GM19455 (cell line): Measurements from ENCODE around the gene CRYL1.

Experiments used
- ATAC-seq: cut with Tn5 transposase; IDR thresholded peaks from one replicate; pipeline ENCODE4 v1.9.1; 2021; ENCODE audit not compliant: unreplicated experiment

Gene CRYL1

GRCh38 chr13:20387006-20387405 lies 138.7 kb downstream of the CRYL1 start:
- no peak for ATAC-seq

GRCh38 chr13:20383058-20383457 lies 142.6 kb downstream of the CRYL1 start:
- no peak for ATAC-seq

- no peak for ATAC-seq
Observed at GRCh38 chr13:20381401-20381800, 144.3 kb downstream of the CRYL1 start.

- ATAC-seq: no peak
Observed at GRCh38 chr13:20378721-20379120, 146.9 kb downstream of the CRYL1 start.

GRCh38 chr13:20377720-20378119 lies 147.9 kb downstream of the CRYL1 start:
- no peak for ATAC-seq

GRCh38 chr13:20375871-20376270 lies 149.8 kb downstream of the CRYL1 start:
- ATAC-seq: no peak

GRCh38 chr13:20373861-20374260 lies 151.8 kb downstream of the CRYL1 start:
- ATAC-seq: no peak

- ATAC-seq: no peak
Observed at GRCh38 chr13:20371825-20372224, 153.8 kb downstream of the CRYL1 start.

- ATAC-seq: no peak
Observed at GRCh38 chr13:20370815-20371421, 154.7 kb downstream of the CRYL1 start.

- ATAC-seq: no peak
Observed at GRCh38 chr13:20369886-20370361, 155.7 kb downstream of the CRYL1 start.

GRCh38 chr13:20366056-20366455 lies 159.6 kb downstream of the CRYL1 start:
- ATAC-seq: no peak

GRCh38 chr13:20363603-20364002 lies 162.1 kb downstream of the CRYL1 start:
- no peak for ATAC-seq

GRCh38 chr13:20363172-20363571 lies 162.5 kb downstream of the CRYL1 start:
- no peak for ATAC-seq

GRCh38 chr13:20362484-20363041 lies 163.1 kb downstream of the CRYL1 start:
- ATAC-seq: no peak

GRCh38 chr13:20360835-20361412 lies 164.7 kb downstream of the CRYL1 start:
- no peak for ATAC-seq

- ATAC-seq: no peak
Observed at GRCh38 chr13:20360041-20360491, 165.6 kb downstream of the CRYL1 start.

- ATAC-seq: no peak
Observed at GRCh38 chr13:20359335-20359734, 166.3 kb downstream of the CRYL1 start.

- ATAC-seq: no peak
Observed at GRCh38 chr13:20358022-20358421, 167.6 kb downstream of the CRYL1 start.

GRCh38 chr13:20356444-20356843 lies 169.2 kb downstream of the CRYL1 start:
- ATAC-seq: no peak

- no peak for ATAC-seq
Observed at GRCh38 chr13:20354722-20355121, 170.9 kb downstream of the CRYL1 start.

GRCh38 chr13:20353973-20354372 lies 171.7 kb downstream of the CRYL1 start:
- no peak for ATAC-seq
